Gastroesophageal sphincter (tissue), 4 donors: Measurements from ENCODE around the gene KLHL2. TPM values are rescaled to one million over a fixed set of nuclear protein-coding genes. Genes with fewer than 3 reads are reported as not detected.
"Not testable (repeated sequence)": the region's sequence is repeated elsewhere in the genome, so short reads cannot be mapped to it uniquely, and the experiment has no call there.

ENCODE experiments used
- ATAC-seq: fragments of 150-250 bp; one replicate; pipeline ENCODE4 v1.9.1; 2016; ENCODE audit warnings: mild to moderate bottlenecking, moderate library complexity
- H3K27ac ChIP-seq, 4 donors: fragments of 200-600 bp; sonication (generic) in 3 of 4; 1 replicate in 3 of 4; 2 replicates in 1 of 4; pipeline ENCODE4 v1.5.1; 2016 to 2019
- H3K27me3 ChIP-seq: fragments of 200-600 bp; sonication (generic); one replicate; pipeline ENCODE4 v1.5.1; 2019
- H3K36me3 ChIP-seq, 2 donors: fragments of 200-600 bp; sonication (generic); one replicate each; pipeline ENCODE4 v1.5.1; 2019; ENCODE audit warnings: control low read depth in 1 of 2
- H3K4me1 ChIP-seq, 3 donors: fragments of 200-600 bp; sonication (generic); 1 replicate in 2 of 3; 2 replicates in 1 of 3; pipeline ENCODE4 v1.5.1; 2016 to 2019; ENCODE audit warnings: control low read depth in 2 of 3
- H3K4me3 ChIP-seq, 2 donors: fragments of 200-600 bp; sonication (generic); one replicate each; pipeline ENCODE4 v1.5.1; 2019; ENCODE audit warnings: mild to moderate bottlenecking in 1 of 2, moderate library complexity in 1 of 2
- H3K9me3 ChIP-seq, 3 donors: fragments of 200-600 bp; sonication (generic); one replicate each; pipeline ENCODE4 v1.5.1; 2017 to 2019; ENCODE audit warnings: control low read depth in 2 of 3
- EP300 ChIP-seq: sonication (generic); formaldehyde crosslinking; IDR thresholded peaks from one replicate; pipeline ENCODE4 v1.6.1; 2017; ENCODE audit warnings: antibody characterized with exemption, mild to moderate bottlenecking
- POLR2A ChIP-seq, 2 donors: fragments of 450-650 bp; IDR thresholded peaks; one replicate each; pipeline ENCODE4 v1.6.1; 2017; ENCODE audit warnings: antibody characterized with exemption in 2 of 2, mild to moderate bottlenecking in 2 of 2, moderate library complexity in 1 of 2
- POLR2AphosphoS5 ChIP-seq: sonication (generic); formaldehyde crosslinking; IDR thresholded peaks from one replicate; pipeline ENCODE4 v1.6.1; 2017; ENCODE audit warnings: antibody characterized with exemption
- WGBS, 2 donors: methylation state at CpG; one replicate each; pipeline ENCODE4 v1.1.5; 2018; ENCODE audit warnings: low coverage in 1 of 2; 5-methylcytosine and 5-hydroxymethylcytosine counted together
- total RNA-seq, 4 donors: library from RNA; depleted of rRNA; stranded (reverse); fragments of >200 nt; gene quantifications; one replicate each; pipeline ENCODE4 v1.1.0, GENCODE V29; 2016
- TF ChIP-seq, protein P1 (sequence below), 4 experiments: fragments of 200-600 bp in 2 of 4; fragments of 450-650 bp in 2 of 4; sonication (generic) in 1 of 4; IDR thresholded peaks; one replicate each; pipeline ENCODE4 v1.5.1; 2017 to 2019; ENCODE audit warnings: antibody characterized with exemption in 4 of 4, mild to moderate bottlenecking in 2 of 4, moderate library complexity in 2 of 4

The KLHL2 gene
- total RNA-seq, 4 donors from 2014 or later = 25.0 to 35.1 (median 31.1) TPM

DNA sequence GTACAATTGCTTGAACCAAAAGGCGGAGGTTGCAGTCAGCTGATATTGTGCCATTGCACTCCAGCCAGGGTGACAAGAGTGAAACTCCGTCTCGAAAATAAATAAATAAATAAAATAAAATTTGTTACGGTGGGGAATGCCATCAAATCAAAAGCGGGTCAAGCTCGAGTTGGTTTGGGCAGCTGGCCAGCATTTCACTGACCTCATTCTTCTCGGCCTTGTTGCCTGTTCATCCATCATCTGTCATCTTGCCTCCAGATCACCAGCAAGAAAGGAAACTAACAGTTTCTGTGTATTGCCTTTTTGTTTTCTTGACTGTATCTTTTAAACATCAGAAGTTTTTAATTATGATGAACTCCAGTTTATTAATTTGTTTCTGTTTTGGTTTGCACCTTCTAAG, 31.5 kb upstream of the KLHL2 start:
- WGBS, 2 donors = 23 to 32% methylated on average over 6 to 7 of the region's 7 CpGs
- ATAC-seq = no peak

GRCh38 chr4:165177725-165178666, 29.4 kb upstream of the KLHL2 start:
- H3K36me3 ChIP-seq = no peaks in the 10 kb centered on the region
- 46 to 48% methylated on average over 2 to 3 of the region's 3 CpGs for WGBS, 2 donors
- no peaks in the 10 kb centered on the region for H3K4me1 ChIP-seq
- TF ChIP-seq POLR2AphosphoS5 (no peak), EP300 (no peak), POLR2A (IDR thresholded peaks at IDR 0.05) (no peak)
- TF ChIP-seq, protein P1, sequence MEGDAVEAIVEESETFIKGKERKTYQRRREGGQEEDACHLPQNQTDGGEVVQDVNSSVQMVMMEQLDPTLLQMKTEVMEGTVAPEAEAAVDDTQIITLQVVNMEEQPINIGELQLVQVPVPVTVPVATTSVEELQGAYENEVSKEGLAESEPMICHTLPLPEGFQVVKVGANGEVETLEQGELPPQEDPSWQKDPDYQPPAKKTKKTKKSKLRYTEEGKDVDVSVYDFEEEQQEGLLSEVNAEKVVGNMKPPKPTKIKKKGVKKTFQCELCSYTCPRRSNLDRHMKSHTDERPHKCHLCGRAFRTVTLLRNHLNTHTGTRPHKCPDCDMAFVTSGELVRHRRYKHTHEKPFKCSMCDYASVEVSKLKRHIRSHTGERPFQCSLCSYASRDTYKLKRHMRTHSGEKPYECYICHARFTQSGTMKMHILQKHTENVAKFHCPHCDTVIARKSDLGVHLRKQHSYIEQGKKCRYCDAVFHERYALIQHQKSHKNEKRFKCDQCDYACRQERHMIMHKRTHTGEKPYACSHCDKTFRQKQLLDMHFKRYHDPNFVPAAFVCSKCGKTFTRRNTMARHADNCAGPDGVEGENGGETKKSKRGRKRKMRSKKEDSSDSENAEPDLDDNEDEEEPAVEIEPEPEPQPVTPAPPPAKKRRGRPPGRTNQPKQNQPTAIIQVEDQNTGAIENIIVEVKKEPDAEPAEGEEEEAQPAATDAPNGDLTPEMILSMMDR (IDR thresholded peaks at IDR 0.05) = no peak
- H3K9me3 ChIP-seq = peaks cover 0 to 5% (median 0%) of the 10 kb centered on the region in 3 donors
- no peak overlapping the region for H3K4me3 ChIP-seq
- no peak overlapping the region for H3K27ac ChIP-seq
- H3K27me3 ChIP-seq = no peaks in the 10 kb centered on the region
- no peak for ATAC-seq

More for the DNA sequence above, 31.5 kb upstream of the KLHL2 start:
- peaks cover 0 to 5% (median 0%) of the 10 kb centered on the region in 3 donors for H3K9me3 ChIP-seq
- no peaks in the 10 kb centered on the region for H3K27me3 ChIP-seq
- no peaks in the 10 kb centered on the region for H3K4me1 ChIP-seq
- no peak overlapping the region for H3K4me3 ChIP-seq
- no peak for TF ChIP-seq EP300
- TF ChIP-seq POLR2A (IDR thresholded peaks at IDR 0.05) = no peak
- TF ChIP-seq POLR2AphosphoS5 = no peak
- TF ChIP-seq, protein P1 (IDR thresholded peaks at IDR 0.05) = no peak
- no peaks in the 10 kb centered on the region for H3K36me3 ChIP-seq
- no peak overlapping the region for H3K27ac ChIP-seq

DNA sequence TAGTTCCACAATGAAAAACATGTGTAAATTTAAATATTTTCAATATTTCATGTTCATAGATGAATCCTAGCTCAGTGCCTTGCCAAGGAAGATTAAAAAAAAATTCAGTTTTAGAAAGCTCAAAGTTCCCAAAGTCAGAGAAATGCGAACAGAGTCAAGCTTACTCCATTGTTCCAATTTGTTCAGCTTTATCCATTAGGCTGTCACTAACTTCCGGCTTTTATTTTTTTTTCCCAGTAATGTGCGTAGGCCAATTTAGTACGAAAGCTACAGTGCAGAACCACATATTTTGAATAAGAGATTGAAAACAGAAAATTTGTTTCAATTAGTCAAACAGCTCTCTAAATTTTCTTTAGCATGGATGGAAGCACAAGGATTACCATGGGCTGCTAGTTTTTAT, 23.1 kb upstream of the KLHL2 start:
- no peaks in the 10 kb centered on the region for H3K4me1 ChIP-seq
- no peaks in the 10 kb centered on the region for H3K36me3 ChIP-seq
- no peaks in the 10 kb centered on the region for H3K27me3 ChIP-seq
- H3K27ac ChIP-seq = no peak overlapping the region
- no peaks in the 10 kb centered on the region for H3K9me3 ChIP-seq
- 43 to 57% methylated on average over 4 of the region's 4 CpGs for WGBS, 2 donors
- TF ChIP-seq EP300 = no peak
- no peak for TF ChIP-seq POLR2AphosphoS5
- TF ChIP-seq POLR2A (IDR thresholded peaks at IDR 0.05) = no peak
- H3K4me3 ChIP-seq = no peak overlapping the region
- no peak for ATAC-seq

- ATAC-seq, H3K9me3 ChIP-seq, H3K27ac ChIP-seq, H3K36me3 ChIP-seq, H3K27me3 ChIP-seq, H3K4me3 ChIP-seq, H3K4me1 ChIP-seq: not testable (repeated sequence)
- WGBS, 2 donors = 93 to 98% methylated on average over 2 to 8 of the region's 10 CpGs
These were observed 22.4 kb upstream of the KLHL2 start for GRCh38 chr4:165184998-165185397.

DNA sequence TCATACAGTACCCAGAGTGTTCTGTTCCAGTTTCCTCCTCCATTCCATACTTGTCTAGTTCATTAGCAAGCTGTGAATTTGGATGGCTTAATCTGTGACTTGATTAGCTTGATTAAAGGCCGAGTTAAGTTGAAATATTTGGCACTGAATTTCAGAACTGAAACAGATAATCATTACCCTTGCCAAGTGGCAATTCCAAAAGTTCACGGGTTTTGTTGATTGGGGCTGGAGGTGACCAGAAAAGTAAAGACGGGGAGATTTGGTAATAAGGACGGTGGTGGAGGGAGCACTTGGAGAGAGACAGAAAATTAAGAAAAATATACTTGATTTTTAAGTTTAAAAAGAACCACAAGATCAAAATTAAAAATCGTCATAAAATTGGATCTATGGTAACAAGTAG, 21.9 kb upstream of the KLHL2 start:
- Histone ChIP-seq H3K4me3 (no peak overlapping the region), H3K27me3 (no peaks in the 10 kb centered on the region), H3K27ac (no peak overlapping the region), H3K9me3 (no peaks in the 10 kb centered on the region), H3K4me1 (no peaks in the 10 kb centered on the region), H3K36me3 (no peaks in the 10 kb centered on the region)
- no peak for ATAC-seq
- WGBS, 2 donors = 83 to 95% methylated on average over 3 to 5 of the region's 5 CpGs
- TF ChIP-seq POLR2A (IDR thresholded peaks at IDR 0.05) (no peak), EP300 (no peak), POLR2AphosphoS5 (no peak)
- TF ChIP-seq, protein P1 (IDR thresholded peaks at IDR 0.05) = no peak
